GM18508 (cell line): ENCODE data around the gene SIRT7.

Source experiments
- ATAC-seq: cut with Tn5 transposase; IDR thresholded peaks from one replicate; pipeline ENCODE4 v1.9.1; 2021; ENCODE audit warnings: moderate number of reproducible peaks; ENCODE audit not compliant: insufficient read depth, unreplicated experiment

Gene SIRT7

GRCh38 chr17:81917565-81918332, at the start of gene SIRT7:
Gene SIRT7, minus strand, starts transcription at chr17:81918176. Its CDS starts 45 bp downstream, at chr17:81918131.
- no peak for ATAC-seq

- ATAC-seq: no peak
Measured at GRCh38 chr17:81967244-81967532, 49.2 kb upstream of the SIRT7 start.

GRCh38 chr17:81966343-81967243, 48.6 kb upstream of the SIRT7 start:
- no peak for ATAC-seq

- ATAC-seq: no peak
Measured at GRCh38 chr17:81964081-81964849, 46.3 kb upstream of the SIRT7 start.

- ATAC-seq: no peak
Measured at GRCh38 chr17:81962499-81963441, 44.8 kb upstream of the SIRT7 start.

GRCh38 chr17:81961521-81962498, 43.8 kb upstream of the SIRT7 start:
- no peak for ATAC-seq

GRCh38 chr17:81961087-81961511, 43.1 kb upstream of the SIRT7 start, which contains the start of gene NOTUM:
Gene NOTUM, minus strand, starts transcription at chr17:81961187. Its CDS starts 278 bp downstream, at chr17:81960909.
- ATAC-seq: no peak

GRCh38 chr17:81960130-81960958, 42.4 kb upstream of the SIRT7 start:
- no peak for ATAC-seq

- ATAC-seq: no peak
Measured at GRCh38 chr17:81959362-81960129, 41.6 kb upstream of the SIRT7 start.

GRCh38 chr17:81958633-81959342, 40.8 kb upstream of the SIRT7 start:
- no peak for ATAC-seq

GRCh38 chr17:81957691-81958432, 39.9 kb upstream of the SIRT7 start:
- ATAC-seq: no peak

GRCh38 chr17:81956607-81957589, 38.9 kb upstream of the SIRT7 start:
- no peak for ATAC-seq

- no peak for ATAC-seq
Measured at GRCh38 chr17:81955756-81956544, 38.0 kb upstream of the SIRT7 start.
